K562 (cell line): Measurements from ENCODE around the gene SSTR5. TPM values are rescaled to one million over a fixed set of nuclear protein-coding genes. Genes with fewer than 3 reads are reported as not detected.

Experiments used
- ATAC-seq: fragments of 200-7000 bp; cut with Tn5 transposase; 3 replicates; pipeline ENCODE4 v1.9.1; 2020; ENCODE audit warnings: moderate library complexity
- BruUV-seq: library from RNA; stranded (reverse); fragments of 400-500 nt; replicated peaks from 2 replicates; lab custom pipeline; 2021; lab: Mats Ljungman, UMichigan
- CTCF ChIA-PET: fragments of 300-600 bp; formaldehyde crosslinking; extraction: SDS; loops from one replicate; lab custom pipeline; 2021; ENCODE audit warnings: low intra/inter-chr PET ratio; lab: Yijun Ruan, JAX
- POLR2A ChIA-PET: fragments of 300-600, 350-650 bp; sonication (Branson Sonifier 250); formaldehyde crosslinking; extraction: SDS; loops from one replicate; lab custom pipeline; 2021; ENCODE audit warnings: antibody characterized with exemption, inconsistent platforms; lab: Yijun Ruan, JAX
- DNase-seq, 4 experiments: peaks; one replicate each; pipeline versions ENCODE4 v3.0.0 to v3.0.0-alpha.2; 2011 to 2018; ENCODE audit warnings: low spot score in 3 of 4, mixed read lengths in 3 of 4; ENCODE audit errors: extremely low read depth in 1 of 4
- FAIRE-seq: peaks from 2 replicates; lab custom pipeline; 2011; peaks lifted over from hg19 to GRCh38; lab: Jason Lieb, UNC
- H2AFZ ChIP-seq: 2 replicates; pipeline ENCODE4 v1.6.0; 2011; ENCODE audit warnings: low read depth, low read length, control low read depth, inconsistent platforms
- H3K27ac ChIP-seq: fragments of 200-600 bp; 3 replicates; pipeline ENCODE4 v1.8.0; 2011; ENCODE audit warnings: low read depth, mild to moderate bottlenecking, control low read depth, inconsistent platforms, low read length, moderate library complexity, mixed read lengths; ENCODE audit errors: extremely low read depth
- H3K27me3 ChIP-seq, 2 experiments: fragments of 300-600 bp in 1 of 2; 2 replicates in 1 of 2; 3 replicates in 1 of 2; pipeline versions ENCODE4 v1.6.0 to v1.8.0; 2011; ENCODE audit warnings: inconsistent platforms in 2 of 2, low read length in 2 of 2, mild to moderate bottlenecking in 1 of 2, mixed read lengths in 1 of 2, moderate library complexity in 1 of 2; ENCODE audit not compliant: control insufficient read depth in 2 of 2, insufficient read depth in 2 of 2
- H3K36me3 ChIP-seq: fragments of 300-600 bp; 3 replicates; pipeline ENCODE4 v1.8.0; 2011; ENCODE audit warnings: mild to moderate bottlenecking, low read length, inconsistent platforms; ENCODE audit not compliant: control insufficient read depth, insufficient read depth
- H3K4me1 ChIP-seq, 2 experiments: fragments of 200-600 bp in 1 of 2; replicated peaks in 1 of 2; 2 replicates in 1 of 2; 3 replicates in 1 of 2; pipeline versions ENCODE4 v1.5.1 to v1.8.0; 2011; ENCODE audit warnings: inconsistent platforms in 2 of 2, low read length in 2 of 2, mild to moderate bottlenecking in 1 of 2, mixed read lengths in 1 of 2, moderate library complexity in 1 of 2; ENCODE audit not compliant: control insufficient read depth in 2 of 2, insufficient read depth in 2 of 2
- H3K4me2 ChIP-seq: 2 replicates; pipeline ENCODE4 v1.6.1; 2011; ENCODE audit warnings: low read length, control low read depth, inconsistent platforms, mixed read lengths; ENCODE audit not compliant: insufficient read depth
- H3K4me3 ChIP-seq: fragments of 200-600 bp; sonication (generic), shearing (Covaris generic); 2 replicates; pipeline ENCODE4 v1.5.1; 2016; ENCODE audit warnings: control low read depth, inconsistent platforms
- H3K79me2 ChIP-seq: fragments of 200-600 bp; 3 replicates; pipeline ENCODE4 v1.8.0; 2011; ENCODE audit warnings: low read length, inconsistent platforms; ENCODE audit not compliant: control insufficient read depth, insufficient read depth
- H3K9ac ChIP-seq, 2 experiments: 2 replicates each; pipeline versions ENCODE4 v1.6.0 to v1.6.1; 2011; ENCODE audit warnings: low read depth in 2 of 2, low read length in 2 of 2, control low read depth in 1 of 2, inconsistent platforms in 1 of 2, mild to moderate bottlenecking in 1 of 2, mixed read lengths in 1 of 2; ENCODE audit not compliant: insufficient read depth in 1 of 2
- H3K9me1 ChIP-seq: one replicate; pipeline ENCODE4 v1.6.0; 2011; ENCODE audit warnings: inconsistent platforms, mild to moderate bottlenecking, low read length, moderate library complexity; ENCODE audit not compliant: control insufficient read depth, insufficient read depth
- H3K9me3 ChIP-seq: replicated peaks from 2 replicates; pipeline ENCODE4 v1.5.1; 2011; ENCODE audit warnings: low read depth, low read length, inconsistent platforms; ENCODE audit not compliant: control insufficient read depth, insufficient read depth
- H4K20me1 ChIP-seq: replicated peaks from 2 replicates; pipeline ENCODE4 v1.6.1; 2011; ENCODE audit warnings: low read length, inconsistent platforms, mixed read lengths; ENCODE audit not compliant: control insufficient read depth, insufficient read depth
- CEBPB ChIP-seq: fragments of 450-650 bp; IDR thresholded peaks from 2 replicates; pipeline ENCODE4 v1.6.1; 2016; ENCODE audit warnings: missing genetic modification characterization, missing compliant biosample characterization
- MLLT1 ChIP-seq, 2 experiments: fragments of 450-650 bp; IDR thresholded peaks; 2 replicates each; pipeline ENCODE4 v1.6.1; 2016
- PTRF ChIP-seq: fragments of 450-650 bp; IDR thresholded peaks from 2 replicates; pipeline ENCODE4 v1.6.1; 2016; ENCODE audit warnings: mild to moderate bottlenecking, missing genetic modification characterization, missing compliant biosample characterization
- WGBS: fragments of 100-300 bp; shearing (Covaris generic); methylation state at CpG from one replicate; pipeline ENCODE4 v1.1.6; 2016; ENCODE audit warnings: low coverage, mixed read lengths; ENCODE audit not compliant: insufficient coverage; ENCODE audit errors: missing lambda C conversion rate; 5-methylcytosine and 5-hydroxymethylcytosine counted together
- in situ Hi-C: fragments of 300-500 bp; cut with MboI; formaldehyde crosslinking; loops from 4 replicates; pipeline ENCODE4 v1.15.0; 2018; ENCODE audit warnings: inconsistent platforms, mixed read lengths
- intact Hi-C: fragments of 100-400 bp; cut with micrococcal nuclease; formaldehyde crosslinking; loops from 2 replicates; pipeline ENCODE4 v1.14.2; 2022
- polyA plus RNA-seq, 8 experiments: library from polyadenylated mRNA; depleted of rRNA in 4 of 8; stranded (reverse) in 5 of 8; unstranded in 3 of 8; fragments of >200 nt; fragmentation: Nextera tagmentation in 2 of 8; fragmentation: Illumina TruSeq in 1 of 8; extraction: Ambion mirVana in 2 of 8; extraction: Trizol in 1 of 8; gene quantifications; 2 replicates each; pipeline versions ENCODE4 v1.2.1 to v1.2.3, GENCODE V29; 2011 to 2014; ENCODE audit warnings: inconsistent platforms in 1 of 8, missing spikeins in 1 of 8
- total RNA-seq, 7 experiments: library from RNA; depleted of rRNA in 6 of 7; stranded (reverse); fragments of >200 nt in 6 of 7; fragmentation: Illumina TruSeq in 2 of 7; extraction: Trizol in 2 of 7; gene quantifications; 2 replicates each; pipeline versions ENCODE4 v1.2.1 to v1.2.3, GENCODE V29; 2011 to 2021; ENCODE audit warnings: low replicate concordance in 1 of 7
- TF ChIP-seq, protein P1 (sequence below), 2 experiments: fragments of 150-350 bp in 1 of 2; IDR thresholded peaks; 2 replicates each; pipeline ENCODE4 v1.6.1; 2012 to 2016; ENCODE audit warnings: low read depth in 2 of 2, low read length in 2 of 2, mild to moderate bottlenecking in 1 of 2, moderate library complexity in 1 of 2

The SSTR5 gene
- total and polyA plus RNA-seq, 9 of the 15 experiments (the other 6 are each of a cell fraction or from before 2014, with no cell fraction given) = not detected

DNA sequence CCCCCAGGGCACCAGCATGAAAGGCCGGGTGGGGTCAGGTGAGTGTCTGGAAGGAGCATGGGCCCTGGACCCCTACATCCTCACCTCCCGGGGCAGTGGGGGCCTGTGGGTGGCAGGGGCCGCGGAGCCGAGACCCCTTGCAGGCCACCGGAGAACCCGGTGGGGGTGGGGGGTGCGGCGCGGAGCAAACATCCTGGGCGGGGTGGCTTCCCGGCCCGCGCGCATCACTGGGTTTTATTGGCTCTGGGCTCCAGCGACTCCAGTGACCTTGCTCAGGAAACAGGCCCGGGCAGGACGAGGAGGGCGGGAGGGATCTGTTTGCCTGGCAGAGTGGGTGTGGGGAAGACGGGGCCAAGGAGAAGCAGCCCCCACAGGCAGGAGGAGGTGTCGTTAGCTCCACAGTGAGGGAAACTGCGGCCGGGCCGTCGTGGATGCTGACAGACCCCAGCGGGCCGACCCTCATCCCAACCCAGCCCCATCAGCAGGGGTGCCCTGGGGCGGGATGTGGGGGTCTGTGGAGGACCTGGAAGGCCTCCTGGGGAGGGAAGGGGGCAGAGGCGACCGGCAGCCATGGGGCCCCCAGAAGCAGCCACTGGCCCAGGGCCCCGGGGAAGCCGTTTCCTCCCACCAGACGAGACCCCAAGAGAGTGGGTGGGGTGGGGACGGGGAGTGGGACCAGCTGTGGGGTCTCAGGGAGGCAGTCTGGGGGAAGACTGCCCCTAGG, 10.6 kb downstream of the SSTR5 start:
- in situ Hi-C loops (no loop called here), intact Hi-C loops (no loop called here)
- Histone ChIP-seq H3K79me2 (no peaks in the 10 kb centered on the region), H3K4me3 (no peak overlapping the region), H3K4me2 (no peak overlapping the region), H3K27ac (no peak overlapping the region), H4K20me1 (peaks cover 3% of the 10 kb centered on the region; the same call in 1 of the 2 replicates), H2AFZ (no peak overlapping the region), H3K9me3 (no peaks in the 10 kb centered on the region; the same call in 1 of the 2 replicates), H3K9ac (no peak overlapping the region), H3K4me1 (peaks cover 0 to 24% of the 10 kb centered on the region in 2 experiments; a peak in 1 of 5 replicates), H3K27me3 (peaks cover 17 to 75% of the 10 kb centered on the region in 2 experiments; a peak in 4 of 5 replicates), H3K36me3 (no peaks in the 10 kb centered on the region), H3K9me1 (no peaks in the 10 kb centered on the region)
- no TSS peak for BruUV-seq
- TF ChIP-seq CEBPB (tag) (no peak), PTRF (tag) (no peak), MLLT1 (IDR thresholded peaks at IDR 0.05) (no peak)
- TF ChIP-seq, protein P1, sequence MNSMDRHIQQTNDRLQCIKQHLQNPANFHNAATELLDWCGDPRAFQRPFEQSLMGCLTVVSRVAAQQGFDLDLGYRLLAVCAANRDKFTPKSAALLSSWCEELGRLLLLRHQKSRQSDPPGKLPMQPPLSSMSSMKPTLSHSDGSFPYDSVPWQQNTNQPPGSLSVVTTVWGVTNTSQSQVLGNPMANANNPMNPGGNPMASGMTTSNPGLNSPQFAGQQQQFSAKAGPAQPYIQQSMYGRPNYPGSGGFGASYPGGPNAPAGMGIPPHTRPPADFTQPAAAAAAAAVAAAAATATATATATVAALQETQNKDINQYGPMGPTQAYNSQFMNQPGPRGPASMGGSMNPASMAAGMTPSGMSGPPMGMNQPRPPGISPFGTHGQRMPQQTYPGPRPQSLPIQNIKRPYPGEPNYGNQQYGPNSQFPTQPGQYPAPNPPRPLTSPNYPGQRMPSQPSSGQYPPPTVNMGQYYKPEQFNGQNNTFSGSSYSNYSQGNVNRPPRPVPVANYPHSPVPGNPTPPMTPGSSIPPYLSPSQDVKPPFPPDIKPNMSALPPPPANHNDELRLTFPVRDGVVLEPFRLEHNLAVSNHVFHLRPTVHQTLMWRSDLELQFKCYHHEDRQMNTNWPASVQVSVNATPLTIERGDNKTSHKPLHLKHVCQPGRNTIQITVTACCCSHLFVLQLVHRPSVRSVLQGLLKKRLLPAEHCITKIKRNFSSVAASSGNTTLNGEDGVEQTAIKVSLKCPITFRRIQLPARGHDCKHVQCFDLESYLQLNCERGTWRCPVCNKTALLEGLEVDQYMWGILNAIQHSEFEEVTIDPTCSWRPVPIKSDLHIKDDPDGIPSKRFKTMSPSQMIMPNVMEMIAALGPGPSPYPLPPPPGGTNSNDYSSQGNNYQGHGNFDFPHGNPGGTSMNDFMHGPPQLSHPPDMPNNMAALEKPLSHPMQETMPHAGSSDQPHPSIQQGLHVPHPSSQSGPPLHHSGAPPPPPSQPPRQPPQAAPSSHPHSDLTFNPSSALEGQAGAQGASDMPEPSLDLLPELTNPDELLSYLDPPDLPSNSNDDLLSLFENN (IDR thresholded peaks at IDR 0.05; ENCODE audit: low read depth in 2 of 2, low read length in 2 of 2) = no peak
- ATAC-seq = no peak
- CTCF ChIA-PET = no interaction called here
- DNase-seq = no peak
- POLR2A ChIA-PET = no interaction called here
- FAIRE-seq = no peak
- 4% methylated on average over 14 of the region's 34 CpGs for WGBS
